HG03159 (cell line): ENCODE measurements around the gene MIR17HG.
"Not testable (repeated sequence)": the region's sequence is repeated elsewhere in the genome, so short reads cannot be mapped to it uniquely, and the experiment has no call there.

Experiments used
- ATAC-seq: cut with Tn5 transposase; IDR thresholded peaks from one replicate; pipeline ENCODE4 v1.9.1; 2021; ENCODE audit warnings: mild to moderate bottlenecking, moderate library complexity; ENCODE audit not compliant: unreplicated experiment

MIR17HG gene

GRCh38 chr13:91346850-91347201 lies 661 bp upstream of the MIR17HG start:
- ATAC-seq = peak; percentile 37

- peak; percentile 36 for ATAC-seq
Observed at GRCh38 chr13:91347996-91348905, 764 bp downstream of the MIR17HG start.

GRCh38 chr13:91348906-91349435 lies 1.5 kb downstream of the MIR17HG start:
- ATAC-seq = peak; percentile 52

- ATAC-seq = no peak
Observed at GRCh38 chr13:91349992-91350911, 2.8 kb downstream of the MIR17HG start.

- ATAC-seq = no peak
Observed at GRCh38 chr13:91351123-91351522, 3.6 kb downstream of the MIR17HG start.

GRCh38 chr13:91351980-91352379 lies 4.5 kb downstream of the MIR17HG start:
- no peak for ATAC-seq

- ATAC-seq = not testable (repeated sequence)
Observed at GRCh38 chr13:91352891-91353290, 5.4 kb downstream of the MIR17HG start.

- no peak for ATAC-seq
Observed at GRCh38 chr13:91353494-91353893, 6.0 kb downstream of the MIR17HG start.

GRCh38 chr13:91355099-91355825 lies 7.8 kb downstream of the MIR17HG start:
- ATAC-seq = no peak

GRCh38 chr13:91355826-91356710 lies 8.6 kb downstream of the MIR17HG start:
- no peak for ATAC-seq

- ATAC-seq = no peak
Observed at GRCh38 chr13:91356919-91357612, 9.6 kb downstream of the MIR17HG start.

GRCh38 chr13:91357613-91358386 lies 10.3 kb downstream of the MIR17HG start:
- no peak for ATAC-seq

GRCh38 chr13:91358387-91358782 lies 10.9 kb downstream of the MIR17HG start:
- no peak for ATAC-seq

- no peak for ATAC-seq
Observed at GRCh38 chr13:91359111-91359510, 11.6 kb downstream of the MIR17HG start.

GRCh38 chr13:91359631-91360030 lies 12.1 kb downstream of the MIR17HG start:
- ATAC-seq = no peak

GRCh38 chr13:91360246-91360751 lies 12.8 kb downstream of the MIR17HG start:
- ATAC-seq = no peak

GRCh38 chr13:91361755-91362271 lies 14.3 kb downstream of the MIR17HG start:
- ATAC-seq = no peak

GRCh38 chr13:91362908-91363307 lies 15.4 kb downstream of the MIR17HG start:
- ATAC-seq = no peak
